Memory B cell (primary cell): ENCODE data around the gene TNXB.
"Not testable (repeated sequence)": the region's sequence is repeated elsewhere in the genome, so short reads cannot be mapped to it uniquely, and the experiment has no call there.

Experiments
- ATAC-seq: fragments of 150-1000 bp; cut with Tn5 transposase; 2 replicates; pipeline ENCODE4 v1.10.0; 2021; ENCODE audit warnings: low read depth, mild to moderate bottlenecking, moderate library complexity
- DNase-seq, 2 donors: peaks; one replicate each; pipeline ENCODE4 v3.0.0; 2022; ENCODE audit warnings: low spot score in 2 of 2
- H3K27ac Mint-ChIP-seq: one replicate; pipeline ENCODE4 v1.8.0; 2022; ENCODE audit warnings: mild to moderate bottlenecking, moderate library complexity, mixed read lengths
- H3K27me3 Mint-ChIP-seq: one replicate; pipeline ENCODE4 v1.8.0; 2022; ENCODE audit warnings: mixed read lengths
- H3K36me3 Mint-ChIP-seq: one replicate; pipeline ENCODE4 v1.8.0; 2022; ENCODE audit warnings: mild to moderate bottlenecking, mixed read lengths
- H3K4me1 Mint-ChIP-seq: one replicate; pipeline ENCODE4 v1.8.0; 2022; ENCODE audit warnings: mixed read lengths
- H3K4me3 Mint-ChIP-seq: one replicate; pipeline ENCODE4 v1.8.0; 2022; ENCODE audit warnings: mild to moderate bottlenecking, moderate library complexity, mixed read lengths
- H3K9me3 Mint-ChIP-seq: one replicate; pipeline ENCODE4 v1.8.0; 2022; ENCODE audit warnings: mixed read lengths

The TNXB gene

DNA sequence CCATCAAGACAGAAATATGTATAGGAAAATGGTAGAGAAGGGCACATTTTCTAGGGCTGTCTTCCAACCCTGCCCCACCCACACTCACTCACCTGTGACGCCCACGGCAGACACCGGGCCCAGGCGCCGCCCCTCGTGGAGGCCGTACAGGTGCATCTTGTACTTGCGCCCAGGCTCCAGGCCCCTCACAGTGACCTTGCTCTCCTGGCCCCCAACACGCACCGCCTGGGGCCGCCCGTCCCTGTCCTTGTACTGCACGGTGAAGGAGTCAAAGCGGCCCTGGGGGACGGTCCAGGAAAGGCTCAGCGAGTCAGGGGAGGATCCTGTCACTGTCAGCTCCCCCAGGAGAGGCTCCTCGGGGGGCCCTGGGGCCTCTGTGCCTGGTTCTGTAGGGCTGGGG lies 51.2 kb downstream of the TNXB start:
- DNase-seq = no peak
- no peak for ATAC-seq
- Mint-ChIP-seq H3K4me3 (no peak overlapping the region), H3K36me3 (peaks cover 4% of the 10 kb centered on the region), H3K9me3 (no peaks in the 10 kb centered on the region), H3K27me3 (peaks cover 25% of the 10 kb centered on the region), H3K27ac (no peak overlapping the region), H3K4me1 (peaks cover 4% of the 10 kb centered on the region)

DNA sequence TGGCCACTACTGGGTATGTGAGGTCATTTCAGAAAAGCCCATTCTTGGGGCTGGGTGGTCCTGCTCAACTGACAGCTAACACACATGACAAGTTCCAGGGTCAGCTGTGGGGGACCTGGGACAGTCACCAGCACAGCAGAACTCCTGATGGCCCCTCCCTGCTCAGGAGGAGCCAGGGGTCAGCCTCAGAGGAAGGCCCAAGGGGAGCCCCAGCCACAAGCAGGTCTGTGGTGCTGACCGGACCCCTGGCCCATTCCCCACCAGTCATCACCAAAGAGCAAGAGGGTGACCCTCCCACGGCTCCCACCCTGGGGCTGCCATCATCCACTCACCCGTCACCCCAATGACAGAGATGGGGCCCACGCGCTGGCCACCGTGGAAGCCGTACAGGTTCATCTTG lies 52.9 kb downstream of the TNXB start:
- peaks cover 25% of the 10 kb centered on the region for H3K27me3 Mint-ChIP-seq
- peaks cover 4% of the 10 kb centered on the region for H3K4me1 Mint-ChIP-seq
- ATAC-seq = no peak

DNA sequence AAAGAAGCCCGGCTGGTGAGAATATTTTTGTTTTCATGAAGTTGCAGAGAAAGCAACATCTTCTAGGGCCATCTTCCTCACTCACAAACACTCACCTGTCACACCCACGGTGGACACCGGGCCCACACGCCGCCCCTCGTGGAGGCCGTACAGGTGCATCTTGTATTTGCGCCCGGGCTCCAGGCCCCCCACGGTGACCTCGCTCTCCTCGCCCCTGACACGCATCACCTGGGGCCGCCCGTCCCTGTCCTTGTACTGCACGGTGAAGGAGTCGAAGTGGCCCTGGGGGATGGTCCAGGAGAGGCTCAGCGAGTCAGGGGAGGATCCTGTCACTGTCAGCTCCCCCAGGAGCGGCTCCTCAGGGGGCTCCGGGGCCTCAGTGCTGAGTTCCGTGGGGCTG lies 53.4 kb downstream of the TNXB start:
- not testable (repeated sequence) for H3K36me3 Mint-ChIP-seq, H3K27ac Mint-ChIP-seq, H3K9me3 Mint-ChIP-seq, ATAC-seq, H3K4me3 Mint-ChIP-seq, H3K4me1 Mint-ChIP-seq, DNase-seq
- H3K27me3 Mint-ChIP-seq = peaks cover 24% of the 10 kb centered on the region

More for the DNA sequence above, 52.9 kb downstream of the TNXB start:
- H3K9me3 Mint-ChIP-seq = no peaks in the 10 kb centered on the region
- H3K4me3 Mint-ChIP-seq = no peak overlapping the region
- H3K27ac Mint-ChIP-seq = no peak overlapping the region
- peaks cover 4% of the 10 kb centered on the region for H3K36me3 Mint-ChIP-seq
- DNase-seq = no peak

DNA sequence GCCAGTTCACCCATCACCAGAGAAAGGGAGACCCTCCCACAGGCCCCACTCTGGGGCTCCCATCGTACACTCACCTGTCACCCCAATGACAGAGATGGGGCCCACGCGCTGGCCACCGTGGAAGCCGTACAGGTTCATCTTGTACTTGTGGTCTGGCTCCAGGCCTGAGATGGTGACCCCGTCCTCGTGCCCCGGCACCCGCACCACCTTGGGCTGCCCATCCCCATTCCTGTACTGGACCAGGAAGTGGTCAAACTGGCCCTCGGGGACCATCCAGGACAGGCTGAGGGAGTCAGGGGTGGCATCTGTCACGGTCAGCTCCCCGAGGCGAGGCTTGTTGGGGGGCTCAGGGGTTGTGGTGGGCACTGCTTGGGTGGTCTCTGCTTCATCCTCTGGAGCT lies 55.8 kb downstream of the TNXB start:
- H3K36me3 Mint-ChIP-seq, H3K4me3 Mint-ChIP-seq, DNase-seq, H3K27ac Mint-ChIP-seq, H3K4me1 Mint-ChIP-seq, H3K9me3 Mint-ChIP-seq, ATAC-seq: not testable (repeated sequence)
- H3K27me3 Mint-ChIP-seq = peaks cover 25% of the 10 kb centered on the region

DNA sequence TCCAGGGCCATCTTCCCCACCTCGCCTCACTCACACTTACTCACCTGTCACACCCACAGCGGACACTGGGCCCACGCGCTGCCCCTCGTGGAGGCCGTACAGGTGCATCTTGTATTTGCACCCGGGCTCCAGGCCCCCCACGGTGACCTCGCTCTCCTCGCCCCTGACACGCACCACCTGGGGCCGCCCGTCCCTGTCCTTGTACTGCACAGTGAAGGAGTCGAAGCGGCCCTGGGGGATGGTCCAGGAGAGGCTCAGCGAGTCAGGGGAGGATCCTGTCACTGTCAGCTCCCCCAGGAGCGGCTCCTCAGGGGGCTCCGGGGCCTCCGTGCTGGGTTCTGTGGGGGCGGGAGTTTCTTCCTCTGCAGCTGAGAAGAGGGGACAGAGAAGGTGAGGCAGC lies 56.5 kb downstream of the TNXB start:
- not testable (repeated sequence) for ATAC-seq, H3K4me1 Mint-ChIP-seq, H3K4me3 Mint-ChIP-seq

DNA sequence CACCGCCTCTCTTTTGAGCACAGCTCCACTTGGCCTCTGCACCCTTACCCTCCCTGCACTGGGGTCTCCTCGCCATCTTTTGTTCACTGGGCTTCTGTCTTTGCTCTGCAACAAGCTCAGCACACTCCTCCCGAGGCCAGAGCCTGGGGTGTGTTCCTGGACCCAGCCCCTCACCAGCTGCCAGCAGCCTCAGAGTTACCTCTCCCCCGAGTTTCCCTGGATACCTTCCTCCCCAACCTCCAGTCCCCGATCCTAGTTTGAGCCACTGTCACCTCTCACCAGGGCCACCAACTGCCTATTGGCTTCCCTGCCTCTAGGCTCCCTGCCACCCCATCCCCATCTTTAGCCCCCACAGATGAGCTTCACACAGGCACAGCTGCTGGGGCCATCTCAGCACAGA lies 58.6 kb downstream of the TNXB start:
- Mint-ChIP-seq H3K27ac (no peak overlapping the region), H3K36me3 (no peaks in the 10 kb centered on the region), H3K4me1 (peaks cover 5% of the 10 kb centered on the region), H3K4me3 (no peak overlapping the region), H3K27me3 (peaks cover 16% of the 10 kb centered on the region), H3K9me3 (no peaks in the 10 kb centered on the region)
- DNase-seq (no peak), ATAC-seq (no peak)

More for the DNA sequence above, 56.5 kb downstream of the TNXB start:
- peaks cover 23% of the 10 kb centered on the region for H3K27me3 Mint-ChIP-seq
- not testable (repeated sequence) for DNase-seq, H3K9me3 Mint-ChIP-seq, H3K27ac Mint-ChIP-seq, H3K36me3 Mint-ChIP-seq

DNA sequence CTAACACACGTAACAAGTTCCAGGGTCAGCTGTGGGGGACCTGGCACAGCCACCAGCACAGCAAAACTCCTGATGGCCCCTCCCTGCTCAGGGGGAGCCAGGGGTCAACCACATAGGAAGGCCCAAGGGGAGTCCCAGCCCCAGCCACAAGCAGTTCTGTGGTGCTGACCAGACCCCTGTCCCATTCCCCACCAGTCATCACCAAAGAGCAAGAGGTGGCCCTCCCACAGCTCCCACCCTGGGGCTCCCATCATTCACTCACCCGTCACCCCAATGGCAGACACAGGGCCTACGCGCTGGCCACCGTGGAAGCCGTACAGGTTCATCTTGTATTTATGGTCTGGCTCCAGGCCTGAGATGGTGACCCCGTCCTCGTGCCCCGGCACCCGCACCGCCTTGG lies 59.4 kb downstream of the TNXB start:
- H3K27me3 Mint-ChIP-seq = peaks cover 14% of the 10 kb centered on the region
- H3K9me3 Mint-ChIP-seq, H3K27ac Mint-ChIP-seq, DNase-seq, ATAC-seq, H3K4me3 Mint-ChIP-seq, H3K4me1 Mint-ChIP-seq, H3K36me3 Mint-ChIP-seq: not testable (repeated sequence)

DNA sequence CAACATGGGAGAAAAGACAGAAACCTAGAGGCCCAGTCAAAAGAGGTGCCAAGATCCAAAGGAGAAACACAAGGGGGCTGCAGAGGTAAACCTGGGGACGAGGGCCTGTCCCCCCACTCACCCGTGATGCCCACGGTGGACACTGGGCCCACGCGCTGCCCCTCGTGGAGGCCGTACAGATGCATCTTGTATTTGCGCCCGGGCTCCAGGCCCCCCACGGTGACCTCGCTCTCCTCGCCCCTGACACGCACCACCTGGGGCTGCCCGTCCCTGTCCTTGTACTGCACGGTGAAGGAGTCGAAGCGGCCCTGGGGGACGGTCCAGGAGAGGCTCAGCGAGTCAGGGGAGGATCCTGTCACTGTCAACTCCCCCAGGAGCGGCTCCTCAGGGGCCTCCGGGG lies 60.0 kb downstream of the TNXB start:
- H3K4me3 Mint-ChIP-seq, DNase-seq, H3K27ac Mint-ChIP-seq, H3K36me3 Mint-ChIP-seq, H3K4me1 Mint-ChIP-seq, ATAC-seq, H3K9me3 Mint-ChIP-seq: not testable (repeated sequence)
- H3K27me3 Mint-ChIP-seq = peaks cover 10% of the 10 kb centered on the region

DNA sequence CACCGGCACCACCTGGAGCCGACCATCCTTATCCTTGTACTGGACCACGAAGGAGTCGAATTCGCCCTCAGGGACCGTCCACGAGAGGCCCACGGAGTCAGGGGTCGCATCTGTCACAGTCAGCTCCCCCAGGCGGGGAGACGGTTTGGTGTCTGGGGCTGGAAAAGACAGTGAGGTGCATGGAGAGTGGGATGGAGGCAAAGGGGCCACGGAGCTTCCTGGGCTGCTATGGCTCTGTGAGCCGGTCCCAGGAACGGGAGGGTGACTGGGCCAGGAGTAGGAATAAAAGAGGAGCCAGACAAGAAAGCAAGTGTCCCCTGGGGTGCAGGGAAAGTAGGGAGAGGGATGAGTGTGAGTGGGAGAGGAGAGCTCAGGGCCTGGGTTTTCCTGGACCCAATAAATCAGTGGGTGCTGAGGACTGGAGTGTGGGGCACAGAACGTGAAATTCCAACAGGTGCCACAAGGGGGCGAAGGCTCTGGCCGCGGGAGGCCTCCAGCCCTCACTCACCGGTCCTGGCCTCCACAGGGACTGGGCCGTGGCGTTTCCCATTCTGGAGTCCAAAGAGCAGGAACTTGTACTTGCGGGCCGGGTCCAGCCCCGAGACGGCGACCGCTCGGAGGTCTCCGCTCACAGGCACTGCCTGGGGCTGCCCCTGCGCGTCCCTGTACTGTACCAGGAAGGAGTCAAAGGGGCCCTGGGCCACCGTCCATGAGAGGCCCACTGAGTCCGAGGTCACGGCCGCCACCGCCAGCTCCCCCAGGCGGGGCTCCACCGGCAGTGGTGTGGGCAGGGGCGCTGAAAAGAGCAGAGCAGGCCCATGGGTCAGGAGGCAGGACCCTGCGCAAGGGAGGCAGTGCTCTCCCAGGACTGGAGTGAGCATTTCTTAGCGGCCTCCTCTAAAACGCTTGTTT lies 61.0 kb downstream of the TNXB start:
- no peaks in the 10 kb centered on the region for H3K36me3 Mint-ChIP-seq
- ATAC-seq (peak; percentile 89), DNase-seq (peak; percentile 76 to 83)
- H3K4me1 Mint-ChIP-seq = peaks cover 5% of the 10 kb centered on the region
- H3K27me3 Mint-ChIP-seq = peaks cover 6% of the 10 kb centered on the region
- H3K27ac Mint-ChIP-seq = no peak overlapping the region
- no peak overlapping the region for H3K4me3 Mint-ChIP-seq
- no peaks in the 10 kb centered on the region for H3K9me3 Mint-ChIP-seq

DNA sequence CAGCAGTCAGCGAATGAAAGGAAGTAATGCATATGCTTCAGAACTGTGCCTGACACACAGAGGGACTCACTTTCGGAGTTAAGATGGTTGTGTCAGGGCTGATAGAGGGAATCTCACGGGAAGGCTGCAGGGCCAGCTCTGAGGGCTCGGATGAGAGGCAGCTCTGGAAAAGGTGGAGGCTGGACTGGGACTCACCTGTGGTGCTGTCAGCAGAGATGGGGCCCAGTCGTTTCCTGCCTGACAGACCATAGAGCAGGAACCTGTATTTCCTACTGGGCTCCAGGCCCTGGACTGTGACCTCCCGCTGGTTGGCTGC lies 61.6 kb downstream of the TNXB start:
- Mint-ChIP-seq H3K27ac (no peak overlapping the region), H3K4me3 (no peak overlapping the region), H3K9me3 (no peaks in the 10 kb centered on the region), H3K27me3 (peaks cover 6% of the 10 kb centered on the region), H3K36me3 (no peaks in the 10 kb centered on the region), H3K4me1 (peaks cover 5% of the 10 kb centered on the region)
- DNase-seq (no peak), ATAC-seq (no peak)

DNA sequence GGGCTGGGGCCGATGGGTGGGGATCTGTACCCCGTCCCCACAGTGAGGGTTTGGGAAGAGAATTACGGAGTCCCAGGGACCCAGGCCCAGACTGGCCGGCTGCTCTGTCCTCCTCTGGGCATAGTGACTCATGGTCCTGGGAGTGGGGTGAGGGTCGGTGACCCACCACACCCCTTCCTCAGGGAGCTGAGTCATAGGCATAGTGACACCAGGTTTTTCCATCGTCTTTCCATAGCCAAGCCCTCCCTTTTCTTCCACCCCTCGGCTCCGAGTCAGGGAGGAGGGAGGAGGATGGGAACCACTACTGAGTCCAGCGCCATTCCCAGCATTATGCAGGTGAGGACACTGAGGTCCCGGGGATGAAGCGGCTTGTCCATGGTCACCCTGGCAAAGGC lies 62.1 kb downstream of the TNXB start:
- H3K4me3 Mint-ChIP-seq = no peak overlapping the region
- no peaks in the 10 kb centered on the region for H3K9me3 Mint-ChIP-seq
- H3K27ac Mint-ChIP-seq = no peak overlapping the region
- peaks cover 6% of the 10 kb centered on the region for H3K27me3 Mint-ChIP-seq
- H3K36me3 Mint-ChIP-seq = no peaks in the 10 kb centered on the region
- ATAC-seq (no peak), DNase-seq (no peak)
- peaks cover 5% of the 10 kb centered on the region for H3K4me1 Mint-ChIP-seq

DNA sequence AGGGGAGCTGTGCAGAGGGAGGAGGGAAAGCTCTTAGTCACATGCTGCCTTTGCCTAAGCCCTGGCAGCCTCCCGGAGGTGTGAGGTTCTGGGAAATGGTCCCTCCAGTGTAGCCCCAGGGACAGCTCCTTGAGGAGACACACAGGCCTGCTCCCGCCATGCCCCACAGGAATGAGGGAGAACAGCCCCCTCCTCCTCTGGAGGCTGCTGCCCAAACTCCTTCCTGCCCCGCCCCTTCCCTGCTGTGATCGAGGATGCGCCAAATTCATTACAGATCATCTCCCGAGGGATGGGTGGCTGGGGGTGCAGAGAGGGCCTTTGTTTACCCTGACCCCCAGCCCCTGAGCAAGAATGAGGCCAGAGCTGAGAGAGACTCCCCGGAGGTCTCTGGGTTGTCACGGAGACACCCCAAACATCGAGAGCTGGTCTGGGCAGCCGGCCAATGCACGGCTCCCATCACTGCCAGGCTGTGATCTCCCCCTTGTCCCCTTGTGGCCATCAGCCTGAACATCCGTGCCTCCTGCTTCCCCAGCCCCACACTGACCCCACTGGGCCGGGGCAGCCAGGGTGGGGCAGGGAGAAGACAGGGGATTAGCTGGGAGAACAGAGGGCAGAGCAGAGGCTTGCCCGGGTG lies 62.6 kb downstream of the TNXB start:
- Mint-ChIP-seq H3K36me3 (no peaks in the 10 kb centered on the region), H3K4me3 (no peak overlapping the region), H3K27me3 (peaks cover 6% of the 10 kb centered on the region), H3K27ac (no peak overlapping the region), H3K4me1 (peaks cover 5% of the 10 kb centered on the region), H3K9me3 (no peaks in the 10 kb centered on the region)
- no peak for DNase-seq
- ATAC-seq = no peak

DNA sequence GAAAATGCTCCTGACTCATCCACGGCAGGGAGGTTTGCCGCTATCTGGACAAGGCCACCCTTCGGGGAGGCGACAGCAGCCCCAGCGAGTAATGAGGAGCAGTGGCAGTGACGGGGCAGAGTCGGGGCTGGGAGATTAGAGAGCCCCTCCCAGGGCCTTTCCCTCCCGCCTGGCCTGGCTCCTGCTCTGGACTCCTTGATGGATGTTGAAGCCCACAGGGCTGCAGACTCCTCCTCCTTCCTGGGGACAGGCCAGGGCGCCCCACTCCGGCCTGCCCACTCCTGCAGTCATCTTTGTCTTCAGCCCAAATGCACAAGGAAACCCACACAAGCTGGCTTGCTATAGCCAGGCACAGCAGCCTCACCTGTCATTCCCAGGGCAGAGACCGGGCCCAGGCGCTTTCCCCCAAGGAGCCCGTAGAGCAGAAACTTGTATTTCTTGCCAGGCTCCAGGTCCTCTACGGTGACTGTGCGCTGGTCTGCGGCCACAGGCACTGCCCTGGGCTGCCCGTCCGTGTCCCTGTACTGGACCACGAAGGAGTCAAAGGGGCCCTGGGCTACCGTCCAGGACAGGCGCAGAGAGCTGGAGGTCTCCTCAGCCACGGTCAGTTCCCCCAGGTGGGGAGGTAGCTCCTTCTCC lies 63.2 kb downstream of the TNXB start:
- H3K4me1 Mint-ChIP-seq = peaks cover 5% of the 10 kb centered on the region

DNA sequence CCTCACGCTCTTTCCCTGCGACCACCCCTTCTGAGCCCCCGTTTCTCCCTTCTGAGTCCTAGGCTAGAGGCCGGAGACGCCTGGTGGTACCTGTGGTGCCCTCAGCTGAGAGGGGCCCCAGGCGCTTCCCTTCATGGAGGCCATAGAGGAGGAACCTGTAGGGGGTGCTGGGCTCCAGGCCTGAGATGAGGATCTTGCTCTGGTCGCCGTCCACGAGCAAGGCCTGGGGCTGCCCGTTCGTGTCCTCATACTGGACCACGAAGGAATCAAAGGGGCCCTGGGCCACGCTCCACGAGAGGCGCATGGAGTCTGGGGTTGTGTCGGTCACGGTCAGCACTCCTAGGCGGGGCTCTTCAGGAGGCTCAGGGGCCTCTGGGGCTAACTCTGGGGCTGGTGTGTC lies 64.2 kb downstream of the TNXB start:
- DNase-seq, ATAC-seq, H3K27me3 Mint-ChIP-seq, H3K4me1 Mint-ChIP-seq, H3K4me3 Mint-ChIP-seq, H3K9me3 Mint-ChIP-seq, H3K36me3 Mint-ChIP-seq, H3K27ac Mint-ChIP-seq: not testable (repeated sequence)

More for the DNA sequence above, 63.2 kb downstream of the TNXB start:
- Mint-ChIP-seq H3K27ac (no peak overlapping the region), H3K9me3 (no peaks in the 10 kb centered on the region), H3K36me3 (no peaks in the 10 kb centered on the region), H3K27me3 (peaks cover 6% of the 10 kb centered on the region), H3K4me3 (no peak overlapping the region)
- DNase-seq = no peak
- ATAC-seq = no peak
